HG03108 (cell line): ENCODE data around the gene BCAM.
A peak's percentile ranks its signal among the peaks of the same experiment; 100 is the strongest.
"Not testable (repeated sequence)": the region's sequence is repeated elsewhere in the genome, so short reads cannot be mapped to it uniquely, and the experiment has no call there.

ENCODE experiments used
- ATAC-seq: cut with Tn5 transposase; IDR thresholded peaks from one replicate; pipeline ENCODE4 v1.9.1; 2021; ENCODE audit warnings: moderate library complexity; ENCODE audit not compliant: unreplicated experiment

BCAM gene

GRCh38 chr19:44808463-44809371 lies at the start of gene BCAM:
TSS of gene BCAM (plus strand) at chr19:44809103. CDS start at chr19:44809125, 22 bp downstream.
- no peak for ATAC-seq

GRCh38 chr19:44762038-44762437 lies 46.9 kb upstream of the BCAM start:
- ATAC-seq = no peak

- no peak for ATAC-seq
These were observed 43.6 kb upstream of the BCAM start for GRCh38 chr19:44765033-44765948.

GRCh38 chr19:44765949-44766335 lies 43.0 kb upstream of the BCAM start:
- no peak for ATAC-seq

GRCh38 chr19:44767295-44768180 lies 41.4 kb upstream of the BCAM start:
- ATAC-seq = no peak

GRCh38 chr19:44770550-44771257 lies 38.2 kb upstream of the BCAM start:
- ATAC-seq = peak; percentile 99

GRCh38 chr19:44772144-44772543 lies 36.8 kb upstream of the BCAM start:
- ATAC-seq = not testable (repeated sequence)

- no peak for ATAC-seq
These were observed 35.9 kb upstream of the BCAM start for GRCh38 chr19:44772959-44773358.

- no peak for ATAC-seq
These were observed 33.1 kb upstream of the BCAM start for GRCh38 chr19:44775676-44776240.

GRCh38 chr19:44776402-44777096 lies 32.4 kb upstream of the BCAM start:
- ATAC-seq = no peak

- no peak for ATAC-seq
These were observed 31.1 kb upstream of the BCAM start, which contains the start of gene CBLC for GRCh38 chr19:44777715-44778347. TSS of gene CBLC (plus strand) at chr19:44777890. CDS start at chr19:44777932, 42 bp downstream.

GRCh38 chr19:44779150-44779549 lies 29.8 kb upstream of the BCAM start:
- no peak for ATAC-seq

- ATAC-seq = not testable (repeated sequence)
These were observed 27.2 kb upstream of the BCAM start for GRCh38 chr19:44781694-44782093.

- no peak for ATAC-seq
These were observed 26.2 kb upstream of the BCAM start for GRCh38 chr19:44782729-44783128.

GRCh38 chr19:44783545-44783944 lies 25.4 kb upstream of the BCAM start:
- no peak for ATAC-seq

- ATAC-seq = no peak
These were observed 23.6 kb upstream of the BCAM start for GRCh38 chr19:44785271-44785670.

GRCh38 chr19:44785993-44786392 lies 22.9 kb upstream of the BCAM start:
- no peak for ATAC-seq

GRCh38 chr19:44788971-44789370 lies 19.9 kb upstream of the BCAM start:
- no peak for ATAC-seq
